Astrocyte (in vitro differentiated cells and primary cell): ENCODE data around the gene MIS12.

Experiments
- EZH2 ChIP-seq: IDR thresholded peaks from 2 replicates; pipeline ENCODE4 v1.6.1; 2012; ENCODE audit warnings: mild to moderate bottlenecking, low read length, inconsistent platforms; ENCODE audit not compliant: insufficient read depth
- TF ChIP-seq, protein P1 (sequence below): IDR thresholded peaks from 2 replicates; pipeline ENCODE4 v1.5.1; 2011; ENCODE audit warnings: low read depth, mild to moderate bottlenecking, inconsistent platforms, low read length, moderate library complexity; ENCODE audit not compliant: insufficient read depth

DNA sequence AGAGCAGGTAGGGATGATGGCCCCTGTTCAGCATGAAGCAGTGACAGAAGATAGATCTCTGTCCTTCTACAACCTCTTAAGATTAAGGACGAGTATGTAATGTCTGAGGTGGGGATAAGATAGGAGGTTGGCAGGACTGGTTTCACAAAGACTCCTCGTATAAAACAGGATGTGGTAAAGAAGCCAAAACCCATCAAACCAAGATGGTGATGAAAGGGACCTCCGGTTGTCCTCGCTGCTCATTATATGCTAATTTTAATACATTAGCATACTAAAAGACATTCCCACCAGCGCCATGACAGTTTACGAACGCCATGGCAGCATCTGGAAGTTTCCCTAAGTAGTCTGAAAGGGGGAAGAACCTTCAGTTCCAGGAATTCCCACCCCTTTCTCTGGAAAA, 27.3 kb downstream of the MIS12 start:
- TF ChIP-seq, protein P1, sequence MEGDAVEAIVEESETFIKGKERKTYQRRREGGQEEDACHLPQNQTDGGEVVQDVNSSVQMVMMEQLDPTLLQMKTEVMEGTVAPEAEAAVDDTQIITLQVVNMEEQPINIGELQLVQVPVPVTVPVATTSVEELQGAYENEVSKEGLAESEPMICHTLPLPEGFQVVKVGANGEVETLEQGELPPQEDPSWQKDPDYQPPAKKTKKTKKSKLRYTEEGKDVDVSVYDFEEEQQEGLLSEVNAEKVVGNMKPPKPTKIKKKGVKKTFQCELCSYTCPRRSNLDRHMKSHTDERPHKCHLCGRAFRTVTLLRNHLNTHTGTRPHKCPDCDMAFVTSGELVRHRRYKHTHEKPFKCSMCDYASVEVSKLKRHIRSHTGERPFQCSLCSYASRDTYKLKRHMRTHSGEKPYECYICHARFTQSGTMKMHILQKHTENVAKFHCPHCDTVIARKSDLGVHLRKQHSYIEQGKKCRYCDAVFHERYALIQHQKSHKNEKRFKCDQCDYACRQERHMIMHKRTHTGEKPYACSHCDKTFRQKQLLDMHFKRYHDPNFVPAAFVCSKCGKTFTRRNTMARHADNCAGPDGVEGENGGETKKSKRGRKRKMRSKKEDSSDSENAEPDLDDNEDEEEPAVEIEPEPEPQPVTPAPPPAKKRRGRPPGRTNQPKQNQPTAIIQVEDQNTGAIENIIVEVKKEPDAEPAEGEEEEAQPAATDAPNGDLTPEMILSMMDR = no peak
- TF ChIP-seq EZH2 = no peak
